GM12875 (cell line): ENCODE results near the gene PARD3.

Source experiments
- H3K4me3 ChIP-seq: one replicate; pipeline ENCODE4 v1.5.1; 2011; ENCODE audit warnings: low read depth, low read length, control low read depth
- TF ChIP-seq, protein P1 (sequence below): IDR thresholded peaks from 2 replicates; pipeline ENCODE4 v1.5.1; 2011; ENCODE audit warnings: low read depth, mild to moderate bottlenecking, control low read depth, inconsistent platforms, low read length, moderate library complexity, borderline replicate concordance; ENCODE audit not compliant: insufficient read depth

Gene PARD3

DNA sequence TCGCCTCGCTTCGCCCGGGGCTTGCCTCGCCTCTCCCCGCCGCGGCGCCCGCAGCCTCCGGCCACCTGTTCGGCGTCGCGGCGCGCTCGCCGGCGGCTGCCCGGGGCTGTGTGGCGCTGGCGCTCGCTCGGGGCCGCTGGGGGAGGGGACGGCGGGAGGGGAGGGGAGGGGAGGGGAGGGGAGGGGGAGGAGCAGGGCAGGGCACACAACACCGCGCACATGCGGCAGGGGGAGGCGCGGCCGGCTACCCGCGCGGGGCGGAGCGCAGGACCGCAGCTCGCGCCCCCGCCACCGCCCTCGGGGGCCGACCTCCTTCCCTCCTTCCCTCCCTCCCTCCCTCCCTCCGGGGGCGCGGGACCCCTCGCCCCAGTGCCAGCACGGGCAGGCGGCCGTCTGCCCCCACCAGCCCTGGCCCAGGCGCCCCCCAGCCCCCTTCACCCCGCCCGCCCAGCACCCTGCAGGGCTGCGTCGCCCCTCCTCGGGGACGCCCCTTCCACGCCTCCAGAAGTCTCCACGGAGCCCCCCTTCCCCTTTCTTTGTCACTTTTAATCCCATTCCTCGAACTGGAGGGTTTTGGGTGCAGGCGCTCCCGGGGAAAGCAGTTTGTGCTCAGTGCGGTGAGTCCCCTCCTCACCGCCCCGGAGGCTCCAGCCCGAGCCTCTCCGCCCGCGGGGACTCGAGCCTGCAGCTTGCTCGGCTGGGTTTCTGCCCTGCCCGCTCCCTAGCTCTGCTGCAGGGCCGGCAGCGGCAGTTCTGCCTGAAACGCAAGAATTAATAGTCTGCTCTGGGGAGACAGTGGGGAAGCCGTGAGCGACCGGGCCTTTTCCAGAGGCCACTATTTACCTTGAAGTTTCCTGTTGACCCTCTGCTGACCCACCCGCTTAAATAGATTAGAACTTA lies at the start of gene PARD3:
Gene PARD3, minus strand, starts transcription at position 112 of the 900 bp plus-strand sequence. CDS start 301 bp downstream, outside the sequence.
- TF ChIP-seq, protein P1, sequence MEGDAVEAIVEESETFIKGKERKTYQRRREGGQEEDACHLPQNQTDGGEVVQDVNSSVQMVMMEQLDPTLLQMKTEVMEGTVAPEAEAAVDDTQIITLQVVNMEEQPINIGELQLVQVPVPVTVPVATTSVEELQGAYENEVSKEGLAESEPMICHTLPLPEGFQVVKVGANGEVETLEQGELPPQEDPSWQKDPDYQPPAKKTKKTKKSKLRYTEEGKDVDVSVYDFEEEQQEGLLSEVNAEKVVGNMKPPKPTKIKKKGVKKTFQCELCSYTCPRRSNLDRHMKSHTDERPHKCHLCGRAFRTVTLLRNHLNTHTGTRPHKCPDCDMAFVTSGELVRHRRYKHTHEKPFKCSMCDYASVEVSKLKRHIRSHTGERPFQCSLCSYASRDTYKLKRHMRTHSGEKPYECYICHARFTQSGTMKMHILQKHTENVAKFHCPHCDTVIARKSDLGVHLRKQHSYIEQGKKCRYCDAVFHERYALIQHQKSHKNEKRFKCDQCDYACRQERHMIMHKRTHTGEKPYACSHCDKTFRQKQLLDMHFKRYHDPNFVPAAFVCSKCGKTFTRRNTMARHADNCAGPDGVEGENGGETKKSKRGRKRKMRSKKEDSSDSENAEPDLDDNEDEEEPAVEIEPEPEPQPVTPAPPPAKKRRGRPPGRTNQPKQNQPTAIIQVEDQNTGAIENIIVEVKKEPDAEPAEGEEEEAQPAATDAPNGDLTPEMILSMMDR: no peak
- H3K4me3 ChIP-seq: peak within 1 kb of the TSS; percentile 63

DNA sequence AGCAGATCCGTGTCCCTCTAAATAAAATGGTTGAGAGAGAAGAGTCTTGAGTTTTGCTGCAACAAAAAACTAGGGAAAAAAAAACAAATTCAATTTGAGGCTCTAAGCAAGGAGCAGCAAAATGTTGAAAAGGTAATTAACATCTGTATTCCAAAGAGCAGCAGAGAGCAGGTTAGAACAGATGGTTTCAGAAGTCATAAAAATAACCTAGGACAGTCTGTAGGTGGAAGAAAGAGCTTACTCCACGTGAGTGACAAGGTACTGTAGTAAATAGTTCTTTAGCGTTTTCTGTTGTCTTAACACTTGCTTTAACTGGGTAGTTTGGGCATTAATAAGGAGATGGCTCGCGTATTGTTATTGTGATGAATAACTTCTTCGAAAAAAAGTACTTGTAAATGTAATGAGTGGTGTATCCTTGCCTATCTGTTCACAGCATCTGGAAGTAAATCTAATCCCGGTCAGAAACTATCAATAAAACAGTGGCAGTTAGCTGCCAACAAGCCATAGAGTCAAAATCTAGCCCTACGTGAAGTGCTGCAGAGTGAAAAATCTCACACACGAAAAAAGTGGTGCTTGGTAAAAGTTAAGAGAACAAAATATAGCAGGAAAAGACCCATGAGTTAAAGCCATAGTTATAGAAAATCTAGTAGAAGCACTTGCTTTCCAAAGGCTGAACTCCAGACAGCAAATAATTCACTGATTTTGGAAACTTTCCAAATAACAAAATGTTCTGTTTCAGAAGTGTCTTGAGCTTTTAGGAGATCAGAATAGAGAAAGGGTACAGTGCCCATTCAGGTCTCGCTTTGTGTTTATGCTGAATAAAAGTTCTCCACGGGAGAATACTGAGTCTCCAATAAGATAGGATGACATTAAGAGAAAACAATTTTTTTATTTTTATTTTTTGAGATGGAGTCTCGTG lies 49.3 kb upstream of the PARD3 start:
- no peak overlapping the region for H3K4me3 ChIP-seq
- TF ChIP-seq, protein P1: no peak

GRCh38 chr10:34862892-34863291 lies 47.8 kb upstream of the PARD3 start:
- TF ChIP-seq, protein P1: no peak
- no peak overlapping the region for H3K4me3 ChIP-seq

- H3K4me3 ChIP-seq: no peak overlapping the region
- TF ChIP-seq, protein P1: no peak
Observed at GRCh38 chr10:34861293-34862021, 46.4 kb upstream of the PARD3 start.

DNA sequence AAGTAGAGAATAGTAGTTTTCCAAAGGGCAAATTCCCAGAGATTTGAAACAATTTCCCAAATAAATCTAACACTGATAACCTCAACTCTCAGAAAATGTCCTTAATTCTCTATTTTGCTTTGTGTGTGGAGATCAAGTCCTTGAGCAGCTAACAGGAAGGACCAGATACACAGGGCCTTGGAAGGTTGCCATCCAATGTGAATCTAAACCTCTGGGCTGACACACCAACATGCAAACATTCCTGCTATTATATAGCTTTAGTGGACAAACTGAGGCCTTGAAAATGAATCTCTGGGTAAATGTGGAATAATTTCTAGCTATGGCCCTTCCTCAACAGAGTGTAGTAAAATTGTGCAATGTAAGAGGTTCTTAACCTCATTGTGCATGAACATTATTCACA lies 44.1 kb upstream of the PARD3 start:
- TF ChIP-seq, protein P1: no peak
- no peak overlapping the region for H3K4me3 ChIP-seq

DNA sequence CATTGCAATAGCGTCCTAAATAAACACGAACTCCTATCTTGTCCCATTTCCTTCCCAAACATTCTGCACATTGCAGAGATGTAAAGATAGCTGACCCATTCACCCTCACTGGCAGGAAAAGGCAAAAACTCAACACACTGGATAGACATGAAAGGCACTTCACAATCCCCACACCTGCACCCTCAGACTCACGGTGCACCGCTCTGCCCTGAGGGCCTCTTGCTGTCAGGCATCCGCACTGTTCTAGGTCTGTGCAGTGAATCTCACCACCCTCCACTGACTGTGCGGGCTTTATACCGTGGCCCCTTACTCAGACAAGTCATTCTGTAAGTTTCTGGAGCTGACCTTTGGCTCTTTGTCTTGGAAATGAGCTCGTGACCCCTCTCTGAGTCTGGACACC lies 42.9 kb upstream of the PARD3 start:
- H3K4me3 ChIP-seq: no peak overlapping the region
- TF ChIP-seq, protein P1: no peak
